Smooth muscle cell (in vitro differentiated cells): ENCODE results near the gene S1PR3. TPM values are rescaled to one million over a fixed set of nuclear protein-coding genes. Genes with fewer than 3 reads are reported as not detected.

Experiments used
- DNase-seq: peaks from one replicate; lab custom pipeline; 2025; ENCODE audit not compliant: unreplicated experiment; lab: John Stamatoyannopoulos, UW
- H2AFZ ChIP-seq: fragments of 200-600 bp; sonication (generic); 2 replicates; pipeline ENCODE4 v1.6.0; 2016; ENCODE audit warnings: antibody characterized with exemption, low read depth, mild to moderate bottlenecking
- H3F3A ChIP-seq: fragments of 200-600 bp; sonication (generic); 2 replicates; pipeline ENCODE4 v1.6.0; 2017; ENCODE audit warnings: antibody characterized with exemption, low read depth
- H3K27ac ChIP-seq: fragments of 200-600 bp; sonication (generic); 2 replicates; pipeline ENCODE4 v1.5.1; 2016; ENCODE audit warnings: low read depth, mild to moderate bottlenecking
- H3K27me3 ChIP-seq: fragments of 200-600 bp; sonication (generic); 2 replicates; pipeline ENCODE4 v1.6.1; 2016; ENCODE audit warnings: low read depth, mild to moderate bottlenecking
- H3K36me3 ChIP-seq: fragments of 200-600 bp; sonication (generic); 2 replicates; pipeline ENCODE4 v1.5.1; 2016; ENCODE audit warnings: low read depth
- H3K4me1 ChIP-seq: fragments of 200-600 bp; sonication (generic); 2 replicates; pipeline ENCODE4 v1.5.1; 2016; ENCODE audit warnings: low read depth
- H3K4me2 ChIP-seq: fragments of 200-600 bp; sonication (generic); 2 replicates; pipeline ENCODE4 v1.6.0; 2016; ENCODE audit warnings: mild to moderate bottlenecking
- H3K4me3 ChIP-seq: fragments of 200-600 bp; sonication (generic); 2 replicates; pipeline ENCODE4 v1.5.1; 2016; ENCODE audit warnings: mild to moderate bottlenecking
- H3K79me2 ChIP-seq: fragments of 200-600 bp; sonication (generic); 2 replicates; pipeline ENCODE4 v1.6.0; 2016; ENCODE audit warnings: low read depth, mild to moderate bottlenecking
- H3K9ac ChIP-seq: fragments of 200-600 bp; sonication (generic); 2 replicates; pipeline ENCODE4 v1.6.0; 2016; ENCODE audit warnings: low read depth
- H3K9me3 ChIP-seq: fragments of 200-600 bp; sonication (generic); replicated peaks from 2 replicates; pipeline ENCODE4 v1.5.1; 2016; ENCODE audit warnings: low read depth
- H4K20me1 ChIP-seq: fragments of 200-600 bp; sonication (generic); 2 replicates; pipeline ENCODE4 v1.6.0; 2016; ENCODE audit warnings: low read depth
- CTCF ChIP-seq: fragments of 200-600 bp; sonication (generic); IDR thresholded peaks from 2 replicates; pipeline ENCODE4 v1.5.1; 2017; ENCODE audit warnings: borderline replicate concordance, mild to moderate bottlenecking, antibody characterized with exemption; ENCODE audit not compliant: insufficient read depth, poor library complexity, severe bottlenecking
- WGBS: methylation state at CpG from one replicate; pipeline ENCODE4 v1.1.7; 2016; ENCODE audit warnings: low lambda C conversion rate; 5-methylcytosine and 5-hydroxymethylcytosine counted together
- polyA plus RNA-seq: library from polyadenylated mRNA; unstranded; fragments of >200 nt; fragmentation: Nextera tagmentation; extraction: Ambion mirVana; gene quantifications from 2 replicates; pipeline ENCODE4 v1.2.1, GENCODE V29; 2016
- total RNA-seq: library from RNA; depleted of rRNA; stranded (reverse); fragments of >200 nt; gene quantifications from 2 replicates; pipeline ENCODE4 v1.2.3, GENCODE V29; 2014

Gene S1PR3
- total and polyA plus RNA-seq, 2 experiments from 2014 or later: 184 to 246 TPM

GRCh38 chr9:88979021-88979420, 12.2 kb upstream of the S1PR3 start:
- Histone ChIP-seq H3F3A (no peaks in the 10 kb centered on the region), H4K20me1 (no peaks in the 10 kb centered on the region), H3K27ac (no peak overlapping the region), H3K27me3 (no peaks in the 10 kb centered on the region), H3K9me3 (no peaks in the 10 kb centered on the region), H3K36me3 (no peaks in the 10 kb centered on the region), H3K9ac (no peak overlapping the region), H3K4me3 (no peak overlapping the region), H2AFZ (no peak overlapping the region), H3K4me2 (no peak overlapping the region), H3K4me1 (peaks cover 11% of the 10 kb centered on the region), H3K79me2 (no peaks in the 10 kb centered on the region)
- DNase-seq: no peak
- TF ChIP-seq CTCF: no peak
- 92% methylated on average over 2 of the region's 2 CpGs for WGBS

- H4K20me1 ChIP-seq: no peaks in the 10 kb centered on the region
- H3K9me3 ChIP-seq: no peaks in the 10 kb centered on the region
- no peaks in the 10 kb centered on the region for H3K79me2 ChIP-seq
- no peak for DNase-seq
- H2AFZ ChIP-seq: no peak overlapping the region
- H3K4me1 ChIP-seq: peaks cover 11% of the 10 kb centered on the region
- TF ChIP-seq CTCF: no peak
- WGBS: 100% methylated on average over 2 of the region's 2 CpGs
- H3K9ac ChIP-seq: no peak overlapping the region
- H3K4me2 ChIP-seq: no peak overlapping the region
- no peak overlapping the region for H3K4me3 ChIP-seq
- H3K27ac ChIP-seq: no peak overlapping the region
- no peaks in the 10 kb centered on the region for H3F3A ChIP-seq
- no peaks in the 10 kb centered on the region for H3K36me3 ChIP-seq
- no peaks in the 10 kb centered on the region for H3K27me3 ChIP-seq
Observed at GRCh38 chr9:88979791-88980190, 11.5 kb upstream of the S1PR3 start.

DNA sequence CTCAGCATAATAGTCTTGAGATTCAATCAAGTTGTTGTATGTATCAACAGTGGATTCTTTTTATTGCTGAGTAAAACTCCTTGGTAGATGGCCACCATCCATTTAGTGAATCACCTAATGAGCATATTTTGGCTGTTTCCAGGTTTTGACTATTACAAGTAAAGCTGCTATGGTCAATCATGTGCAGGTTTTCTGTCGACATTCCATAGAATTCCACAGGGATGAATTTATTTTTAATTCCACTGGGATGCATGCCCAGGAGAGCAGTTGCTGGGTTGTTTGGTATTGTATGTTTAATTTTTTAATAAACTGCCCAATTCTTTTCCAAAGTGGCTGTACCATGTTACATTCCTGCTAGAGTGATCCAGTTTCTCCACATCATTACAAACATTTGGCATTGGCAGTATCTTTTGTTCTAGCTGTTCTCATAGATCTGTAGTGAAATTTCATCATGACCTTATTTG, 10.5 kb upstream of the S1PR3 start:
- Histone ChIP-seq H3F3A (no peaks in the 10 kb centered on the region), H3K27ac (no peak overlapping the region), H2AFZ (no peak overlapping the region), H4K20me1 (no peaks in the 10 kb centered on the region), H3K79me2 (no peaks in the 10 kb centered on the region), H3K36me3 (no peaks in the 10 kb centered on the region), H3K4me2 (no peak overlapping the region), H3K9me3 (no peaks in the 10 kb centered on the region), H3K4me3 (no peak overlapping the region), H3K27me3 (no peaks in the 10 kb centered on the region), H3K4me1 (peaks cover 11% of the 10 kb centered on the region), H3K9ac (no peak overlapping the region)
- WGBS: 94% methylated on average over 1 of the region's 1 CpG
- DNase-seq: no peak
- no peak for TF ChIP-seq CTCF

DNA sequence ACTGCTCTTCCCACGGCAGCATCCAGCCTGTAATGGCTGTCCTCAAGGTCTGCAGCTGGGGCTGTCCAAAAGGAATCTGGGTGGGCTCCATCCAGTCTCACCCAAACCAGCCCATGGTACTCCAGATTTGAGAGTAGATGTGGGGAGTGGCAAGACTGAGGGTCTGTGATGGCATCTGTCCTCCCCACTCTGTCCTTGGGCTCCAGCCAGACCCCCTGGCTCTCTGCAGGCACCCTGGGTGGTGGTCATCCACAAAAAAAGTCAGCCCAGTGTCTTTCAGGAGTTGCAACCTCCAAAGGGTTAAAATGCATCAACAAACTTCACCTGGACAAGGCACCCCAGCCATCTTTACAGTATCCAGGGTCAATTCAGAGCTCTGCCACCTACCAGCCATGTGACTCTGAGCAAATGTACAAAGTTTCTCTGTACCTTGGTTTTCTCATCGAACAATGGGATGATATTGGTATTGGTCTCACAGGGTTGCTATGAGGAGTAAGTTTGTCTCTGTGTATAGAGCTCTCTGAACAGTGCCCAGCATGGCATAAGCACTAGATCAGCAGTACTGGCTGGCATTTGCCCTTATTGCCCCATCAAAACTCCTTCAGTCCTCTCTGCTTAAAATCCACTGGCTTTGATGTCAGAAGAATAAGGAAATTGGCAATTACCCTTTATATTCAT, 7.3 kb upstream of the S1PR3 start:
- H2AFZ ChIP-seq: no peak overlapping the region
- no peak overlapping the region for H3K4me2 ChIP-seq
- WGBS: 88% methylated on average over 2 of the region's 2 CpGs
- H3K4me3 ChIP-seq: no peak overlapping the region
- no peaks in the 10 kb centered on the region for H3K9me3 ChIP-seq
- no peak overlapping the region for H3K9ac ChIP-seq
- no peak for DNase-seq
- no peaks in the 10 kb centered on the region for H4K20me1 ChIP-seq
- H3F3A ChIP-seq: no peaks in the 10 kb centered on the region
- H3K36me3 ChIP-seq: no peaks in the 10 kb centered on the region
- peaks cover 19% of the 10 kb centered on the region for H3K4me1 ChIP-seq
- no peaks in the 10 kb centered on the region for H3K27me3 ChIP-seq
- TF ChIP-seq CTCF: no peak
- H3K79me2 ChIP-seq: no peaks in the 10 kb centered on the region
- no peak overlapping the region for H3K27ac ChIP-seq
